Neuronal stem cell (in vitro differentiated cells): ENCODE measurements around the gene ITGAE.
"Not testable (repeated sequence)": the region's sequence is repeated elsewhere in the genome, so short reads cannot be mapped to it uniquely, and the experiment has no call there.

Source experiments
- DNase-seq: peaks from one replicate; pipeline ENCODE4 v3.0.0-alpha.2; 2013; ENCODE audit warnings: low spot score
- H2AFZ ChIP-seq: one replicate; pipeline ENCODE4 v1.6.1; 2013; ENCODE audit warnings: mild to moderate bottlenecking, low read length, inconsistent platforms
- H2AK5ac ChIP-seq: 2 replicates; pipeline ENCODE4 v1.6.1; 2013; ENCODE audit warnings: low read depth, mild to moderate bottlenecking, inconsistent platforms, low read length, moderate library complexity, mixed read lengths
- H2BK120ac ChIP-seq: 2 replicates; pipeline ENCODE4 v1.6.1; 2013; ENCODE audit warnings: low read depth, mild to moderate bottlenecking, inconsistent platforms, low read length, moderate library complexity, mixed read lengths
- H2BK12ac ChIP-seq: one replicate; pipeline ENCODE4 v1.6.1; 2013; ENCODE audit warnings: low read length, inconsistent platforms
- H2BK15ac ChIP-seq: 2 replicates; pipeline ENCODE4 v1.6.1; 2013; ENCODE audit warnings: mild to moderate bottlenecking, low read length, inconsistent platforms, mixed read lengths
- H2BK5ac ChIP-seq: one replicate; pipeline ENCODE4 v1.6.1; 2013; ENCODE audit warnings: inconsistent platforms, mild to moderate bottlenecking, low read length, moderate library complexity
- H3K14ac ChIP-seq: one replicate; pipeline ENCODE4 v1.6.1; 2013; ENCODE audit warnings: low read length, inconsistent platforms
- H3K18ac ChIP-seq: 2 replicates; pipeline ENCODE4 v1.6.1; 2013; ENCODE audit warnings: low read length, inconsistent platforms
- H3K23ac ChIP-seq: 2 replicates; pipeline ENCODE4 v1.6.1; 2013; ENCODE audit warnings: low read depth, mild to moderate bottlenecking, mixed read lengths, low read length, inconsistent platforms; ENCODE audit not compliant: poor library complexity
- H3K27ac ChIP-seq: replicated peaks from 3 replicates; pipeline ENCODE4 v1.5.1; 2013; ENCODE audit warnings: low read length, inconsistent platforms
- H3K27me3 ChIP-seq, 3 experiments: 2 replicates each; pipeline ENCODE4 v1.6.1; 2013; ENCODE audit warnings: low read length in 3 of 3, mild to moderate bottlenecking in 2 of 3, inconsistent platforms in 1 of 3, low read depth in 1 of 3, mixed read lengths in 1 of 3, moderate library complexity in 1 of 3; ENCODE audit not compliant: control insufficient read depth in 3 of 3, insufficient read depth in 3 of 3
- H3K36me3 ChIP-seq, 2 donors: replicated peaks in 1 of 2; 2 replicates each; pipeline ENCODE4 v1.6.1; 2013; ENCODE audit warnings: low read length in 2 of 2; ENCODE audit not compliant: control insufficient read depth in 2 of 2, insufficient read depth in 2 of 2
- H3K4ac ChIP-seq: 2 replicates; pipeline ENCODE4 v1.6.1; 2013; ENCODE audit warnings: inconsistent platforms, mild to moderate bottlenecking, low read length, moderate library complexity
- H3K4me1 ChIP-seq, 2 donors: 1 replicate in 1 of 2; 2 replicates in 1 of 2; pipeline ENCODE4 v1.6.1; 2013; ENCODE audit warnings: low read length in 2 of 2, low read depth in 1 of 2; ENCODE audit not compliant: control insufficient read depth in 2 of 2, insufficient read depth in 1 of 2
- H3K4me2 ChIP-seq: one replicate; pipeline ENCODE4 v1.6.1; 2013; ENCODE audit warnings: mild to moderate bottlenecking, low read length, inconsistent platforms; ENCODE audit not compliant: insufficient read depth, poor library complexity, severe bottlenecking
- H3K4me3 ChIP-seq, 2 donors: 2 replicates each; pipeline ENCODE4 v1.5.1; 2013; ENCODE audit warnings: low read length in 2 of 2, mild to moderate bottlenecking in 2 of 2, inconsistent platforms in 1 of 2, moderate library complexity in 1 of 2
- H3K79me1 ChIP-seq: one replicate; pipeline ENCODE4 v1.6.1; 2013; ENCODE audit warnings: low read depth, mild to moderate bottlenecking, inconsistent platforms, low read length, moderate library complexity
- H3K9ac ChIP-seq: one replicate; pipeline ENCODE4 v1.6.1; 2013; ENCODE audit warnings: mild to moderate bottlenecking, low read depth, low read length, inconsistent platforms; ENCODE audit not compliant: poor library complexity
- H3K9me3 ChIP-seq, 2 donors: replicated peaks in 1 of 2; 2 replicates each; pipeline versions ENCODE3 to v1.6.1; 2013; ENCODE audit warnings: low read length in 2 of 2, mild to moderate bottlenecking in 2 of 2, inconsistent platforms in 1 of 2, low read depth in 1 of 2, mixed read lengths in 1 of 2, moderate library complexity in 1 of 2; ENCODE audit not compliant: control insufficient read depth in 2 of 2, insufficient read depth in 1 of 2
- H4K8ac ChIP-seq: one replicate; pipeline ENCODE4 v1.6.1; 2013; ENCODE audit warnings: low read depth, mild to moderate bottlenecking, inconsistent platforms, low read length, moderate library complexity
- H4K91ac ChIP-seq: one replicate; pipeline ENCODE4 v1.6.1; 2013; ENCODE audit warnings: low read length, low read depth, mild to moderate bottlenecking, inconsistent platforms; ENCODE audit not compliant: poor library complexity
- WGBS, 2 donors: extraction: QIAGEN DNeasy Blood & Tissue Kit; methylation state at CpG; one replicate each; pipeline ENCODE4 v1.1.7; 2013; ENCODE audit warnings: missing lambda C conversion rate in 2 of 2, mixed read lengths in 1 of 2; ENCODE audit not compliant: insufficient read length in 2 of 2, insufficient replicate concordance in 1 of 2; ENCODE audit errors: extremely low coverage in 2 of 2; 5-methylcytosine and 5-hydroxymethylcytosine counted together

ITGAE gene

GRCh38 chr17:3846437-3847164, 45.6 kb upstream of the ITGAE start:
- WGBS, 2 donors, result no CpG with 5 or more reads among the region's 17 CpGs

GRCh38 chr17:3845621-3846436, 44.8 kb upstream of the ITGAE start, which contains the start of gene NCBP3:
TSS of gene NCBP3 (minus strand) at chr17:3846246. CDS start at chr17:3846223, 23 bp downstream.
- Histone ChIP-seq H3K9ac (peak within 1 kb of the TSS; percentile 90), H3K14ac (no peak within 1 kb of the TSS), H2BK120ac (peak within 1 kb of the TSS; percentile 39), H4K91ac (no peak within 1 kb of the TSS), H2BK12ac (no peak within 1 kb of the TSS), H3K4me2 (peak within 1 kb of the TSS; percentile 38), H3K23ac (peak within 1 kb of the TSS; percentile 90), H4K8ac (no peak within 1 kb of the TSS), H3K18ac (peak within 1 kb of the TSS; percentile 100), H3K4me3 (peak within 1 kb of the TSS; percentile 80 to 96), H3K27me3 (no peaks in the 10 kb centered on the region), H3K4ac (no peak within 1 kb of the TSS), H2BK5ac (peak within 1 kb of the TSS; percentile 94), H3K36me3 (peaks cover 6 to 38% of the 10 kb centered on the region in 2 donors), H2AK5ac (no peak within 1 kb of the TSS), H3K4me1 (peaks cover 2 to 8% of the 10 kb centered on the region in 2 donors), H2BK15ac (no peak within 1 kb of the TSS), H3K79me1 (peaks cover 2% of the 10 kb centered on the region), H2AFZ (peak within 1 kb of the TSS; percentile 100), H3K27ac (peak within 1 kb of the TSS; percentile 76), H3K9me3 (no peaks in the 10 kb centered on the region)
- peak; percentile 95 for DNase-seq
- WGBS, 2 donors, result no CpG with 5 or more reads among the region's 76 CpGs

More at GRCh38 chr17:3846437-3847164, 45.6 kb upstream of the ITGAE start:
- H4K8ac ChIP-seq, result no peak overlapping the region
- no peak overlapping the region for H3K14ac ChIP-seq
- H3K4ac ChIP-seq, result no peak overlapping the region
- DNase-seq, result no peak
- H4K91ac ChIP-seq, result no peak overlapping the region
- no peak overlapping the region for H2BK5ac ChIP-seq
- H3K79me1 ChIP-seq, result peaks cover 2% of the 10 kb centered on the region
- H3K23ac ChIP-seq, result no peak overlapping the region
- no peak overlapping the region for H2AK5ac ChIP-seq
- no peak overlapping the region for H3K9ac ChIP-seq
- H3K18ac ChIP-seq, result no peak overlapping the region
- H2BK15ac ChIP-seq, result no peak overlapping the region
- peak overlapping the region in 1 of 2 donors; percentile 80 for H3K4me3 ChIP-seq
- no peak overlapping the region for H3K27ac ChIP-seq
- H3K4me1 ChIP-seq, result peaks cover 2 to 8% of the 10 kb centered on the region in 2 donors
- peaks cover 4 to 31% of the 10 kb centered on the region in 2 donors for H3K36me3 ChIP-seq
- H3K27me3 ChIP-seq, result no peaks in the 10 kb centered on the region
- peak overlapping the region; percentile 76 for H2AFZ ChIP-seq
- H3K9me3 ChIP-seq, result no peaks in the 10 kb centered on the region
- H2BK120ac ChIP-seq, result no peak overlapping the region
- peak overlapping the region; percentile 36 for H3K4me2 ChIP-seq
- no peak overlapping the region for H2BK12ac ChIP-seq

GRCh38 chr17:3845291-3845620, 44.3 kb upstream of the ITGAE start:
- Histone ChIP-seq H2BK5ac (peak overlapping the region; percentile 94), H3K14ac (no peak overlapping the region), H2BK120ac (no peak overlapping the region), H3K27ac (no peak overlapping the region), H2AK5ac (no peak overlapping the region), H2BK15ac (no peak overlapping the region), H3K4me1 (peaks cover 2 to 8% of the 10 kb centered on the region in 2 donors), H3K9me3 (no peaks in the 10 kb centered on the region), H4K91ac (no peak overlapping the region), H2BK12ac (no peak overlapping the region), H3K27me3 (no peaks in the 10 kb centered on the region), H2AFZ (peak overlapping the region; percentile 100), H3K36me3 (peaks cover 6 to 44% of the 10 kb centered on the region in 2 donors), H3K18ac (no peak overlapping the region), H3K23ac (no peak overlapping the region), H4K8ac (no peak overlapping the region), H3K79me1 (peaks cover 2% of the 10 kb centered on the region), H3K4me3 (peak overlapping the region; percentile 80 to 96), H3K4me2 (peak overlapping the region; percentile 38), H3K4ac (no peak overlapping the region), H3K9ac (peak overlapping the region; percentile 90)
- WGBS, 2 donors, result no CpG with 5 or more reads among the region's 8 CpGs
- DNase-seq, result no peak

- H3K4me1 ChIP-seq, H3K14ac ChIP-seq, H3K4ac ChIP-seq, H2BK15ac ChIP-seq, H3K27me3 ChIP-seq, H2BK12ac ChIP-seq, DNase-seq, H2BK120ac ChIP-seq, H3K9me3 ChIP-seq, H4K91ac ChIP-seq, H3K27ac ChIP-seq, H3K23ac ChIP-seq, H3K18ac ChIP-seq, H2BK5ac ChIP-seq, H4K8ac ChIP-seq, H2AFZ ChIP-seq, H2AK5ac ChIP-seq, H3K79me1 ChIP-seq: not testable (repeated sequence)
- WGBS, 2 donors, result no CpG with 5 or more reads among the region's 19 CpGs
- peak overlapping the region; percentile 21 for H3K4me2 ChIP-seq
- H3K9ac ChIP-seq, result peak overlapping the region; percentile 5
- H3K4me3 ChIP-seq, result peak overlapping the region in 1 of 2 donors; percentile 80
- H3K36me3 ChIP-seq, result peaks cover 13 to 51% of the 10 kb centered on the region in 2 donors
Measured at GRCh38 chr17:3844556-3844955, 43.6 kb upstream of the ITGAE start.
